GM23248 (cell line): ENCODE results near the gene FAM168A.

ENCODE experiments used
- EZH2 ChIP-seq: fragments of 200-600 bp; sonication (generic); IDR thresholded peaks from 2 replicates; pipeline ENCODE4 v1.6.1; 2018; ENCODE audit warnings: antibody characterized with exemption, mild to moderate bottlenecking; ENCODE audit not compliant: insufficient read depth, poor library complexity, severe bottlenecking
- EZH2phosphoT487 ChIP-seq: fragments of 200-600 bp; sonication (generic); IDR thresholded peaks from 2 replicates; pipeline ENCODE4 v1.6.1; 2018; ENCODE audit warnings: antibody characterized with exemption, moderate library complexity, mild to moderate bottlenecking, low read depth; ENCODE audit not compliant: insufficient read depth

DNA sequence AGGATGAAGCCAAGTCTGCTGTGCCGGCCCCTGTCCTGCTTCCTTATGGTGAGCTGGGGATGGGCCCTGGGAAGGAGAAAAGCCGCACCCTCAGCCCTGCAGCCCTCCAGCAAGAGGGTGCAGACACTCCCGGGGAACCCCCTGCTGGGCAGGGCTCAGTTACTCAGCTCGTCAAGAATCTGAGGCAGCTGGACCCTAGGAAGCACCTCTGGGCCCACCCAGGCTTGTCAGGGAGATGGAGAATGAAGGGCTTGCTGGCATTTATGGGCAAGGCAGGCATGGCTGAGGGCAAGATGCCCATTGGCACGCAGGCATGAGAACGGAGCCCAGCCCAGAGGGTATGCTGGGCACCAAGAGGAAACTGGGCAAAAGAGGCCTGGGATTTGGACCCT lies 208.8 kb downstream of the FAM168A start:
- no peak for TF ChIP-seq EZH2
- TF ChIP-seq EZH2phosphoT487, result no peak
